ENCODE data around the gene MRTFB.

MRTFB gene

DNA sequence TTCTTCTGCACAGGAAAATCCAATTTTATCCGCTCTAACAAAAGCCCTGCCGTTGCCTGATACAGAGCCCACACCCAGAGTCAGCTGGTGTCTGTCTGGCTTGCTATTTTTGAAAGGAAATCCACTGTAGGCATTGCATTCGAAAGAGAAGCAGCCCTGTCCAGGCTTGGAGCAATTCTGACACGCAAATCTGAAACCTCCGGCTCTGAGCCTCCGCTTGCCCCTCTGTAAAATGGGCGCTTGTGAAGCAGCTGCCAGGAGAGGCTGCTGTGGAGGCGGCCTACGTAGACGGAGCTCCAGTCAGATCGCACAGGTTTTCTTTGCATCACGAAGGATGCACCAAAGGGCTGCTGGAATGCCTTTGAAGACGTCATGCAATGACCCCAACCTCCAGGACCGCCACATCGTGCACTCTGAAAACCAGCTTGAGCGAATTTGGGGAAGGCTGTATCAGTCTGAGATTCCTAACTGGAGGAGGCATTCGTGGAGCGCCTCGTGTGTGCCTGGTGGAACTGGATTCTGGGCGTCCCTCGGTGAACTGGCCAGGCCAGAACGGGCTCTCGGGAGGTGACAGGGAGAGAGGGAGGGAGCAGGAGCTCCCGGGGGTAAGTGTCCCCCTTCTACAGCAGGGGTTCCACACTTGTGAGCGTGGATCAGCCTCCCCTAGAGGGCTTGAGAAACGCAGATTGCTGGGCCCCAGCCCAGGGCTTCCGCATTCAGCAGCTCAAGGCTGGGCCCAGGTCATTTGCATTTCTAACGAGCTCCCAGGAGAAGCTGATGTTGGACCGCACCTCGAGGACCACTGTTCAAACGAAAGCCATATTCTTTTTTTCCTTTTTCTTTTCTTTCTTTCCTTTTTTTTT lies 215.5 kb downstream of the MRTFB start:
- ChIA-PET POLR2A (interaction anchor here (0.9 to 1.5 kb wide), 5 partner anchors 15 to 171 kb away, joined by 3 to 7 read pairs (median 3); no protein-coding TSS in a partner anchor), CTCF (interaction anchor here (0.6 to 3.6 kb wide), 10 partner anchors 8 to 367 kb away, joined by 3 to 26 read pairs (median 6); partner anchors contain the start of gene ERCC4)
- H3K4me3 ChIP-seq (ENCODE audit: low read depth, low read length), result peak overlapping the region; percentile 47
- no peak for TF ChIP-seq CTCF (IDR thresholded peaks at IDR 0.05; ENCODE audit: insufficient read depth, low read length, missing control alignments)
- DNase-seq (ENCODE audit: low read depth, low spot score), result no peak

GRCh38 chr16:14289692-14290340 lies 218.7 kb downstream of the MRTFB start:
- ChIA-PET POLR2A (no interaction called here), CTCF (interaction anchor here (1.3 to 1.7 kb wide), 2 partner anchors 12 to 370 kb away, joined by 3 read pairs; partner anchors contain the start of gene ERCC4)
- DNase-seq (ENCODE audit: low read depth, low spot score), result no peak
- peak; percentile 31 for TF ChIP-seq CTCF (IDR thresholded peaks at IDR 0.05; ENCODE audit: insufficient read depth, low read length, missing control alignments)
- H3K4me3 ChIP-seq (ENCODE audit: low read depth, low read length), result no peak overlapping the region

DNA sequence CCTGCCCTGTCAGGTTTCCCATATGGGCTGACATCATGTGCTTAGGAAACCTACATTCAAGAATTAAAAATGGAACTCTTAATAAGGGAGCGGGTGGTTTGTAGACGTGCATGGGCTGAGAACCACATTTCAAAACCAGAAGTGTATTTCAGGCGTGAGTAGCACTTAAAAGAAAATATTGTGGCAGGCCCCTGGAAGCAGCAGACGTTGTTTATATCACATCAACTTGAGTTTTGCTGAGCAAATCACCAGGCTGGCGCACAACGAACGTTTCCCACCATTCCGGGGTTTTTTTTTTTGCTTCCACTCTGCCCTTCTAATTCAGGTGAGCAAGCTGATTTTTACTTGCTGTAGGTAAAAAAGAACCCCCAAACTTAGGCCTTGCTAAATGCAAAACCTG lies 220.2 kb downstream of the MRTFB start:
- no peak for TF ChIP-seq CTCF (IDR thresholded peaks at IDR 0.05; ENCODE audit: insufficient read depth, low read length, missing control alignments)
- POLR2A ChIA-PET, result no interaction called here
- DNase-seq (ENCODE audit: low read depth, low spot score), result no peak
- CTCF ChIA-PET, result no interaction called here
- H3K4me3 ChIP-seq (ENCODE audit: low read depth, low read length), result no peak overlapping the region

DNA sequence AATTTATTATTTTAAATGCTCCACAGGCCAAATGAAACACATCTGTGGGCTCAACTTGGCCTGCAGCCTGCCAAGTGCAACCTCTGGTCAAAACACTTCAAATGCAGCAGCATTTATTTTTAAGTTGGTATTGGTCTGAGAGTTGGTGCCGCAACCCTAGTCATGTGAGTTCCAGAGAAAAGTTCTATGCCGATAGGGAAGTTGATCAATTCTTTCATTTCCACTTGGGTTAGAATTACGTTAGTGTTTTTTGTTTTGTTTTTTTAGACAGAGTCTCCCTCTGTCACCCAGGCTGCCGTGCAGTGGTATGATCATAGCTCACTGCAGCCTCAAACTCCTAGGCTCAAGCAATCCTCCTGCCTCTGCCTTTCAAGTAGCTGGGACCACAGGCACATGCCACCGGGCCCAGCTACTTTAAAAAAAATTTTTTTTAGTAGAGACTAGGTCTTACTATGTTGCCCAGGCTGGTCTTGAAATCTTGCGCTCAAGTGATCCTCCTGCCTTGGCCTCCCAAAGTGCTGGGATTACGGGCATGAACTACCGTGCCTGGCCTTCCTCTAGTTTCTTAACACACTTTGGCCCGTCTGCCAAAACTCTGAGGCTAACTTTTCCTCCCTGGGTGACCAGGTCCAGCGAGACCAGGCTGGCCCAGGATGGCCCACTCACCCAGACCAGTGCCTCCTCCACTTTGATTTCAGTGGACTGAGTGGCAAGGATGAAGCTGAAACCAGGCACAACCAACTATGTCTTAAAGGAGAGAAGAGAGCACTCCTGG lies 221.1 kb downstream of the MRTFB start:
- DNase-seq (ENCODE audit: low read depth, low spot score), result no peak
- TF ChIP-seq CTCF (IDR thresholded peaks at IDR 0.05; ENCODE audit: insufficient read depth, low read length, missing control alignments), result no peak
- ChIA-PET CTCF (interaction anchor here (1.0 to 1.8 kb wide), 2 partner anchors 43 to 236 kb away, joined by 3 to 4 read pairs; no protein-coding TSS in a partner anchor), POLR2A (no interaction called here)
- H3K4me3 ChIP-seq (ENCODE audit: low read depth, low read length), result no peak overlapping the region

DNA sequence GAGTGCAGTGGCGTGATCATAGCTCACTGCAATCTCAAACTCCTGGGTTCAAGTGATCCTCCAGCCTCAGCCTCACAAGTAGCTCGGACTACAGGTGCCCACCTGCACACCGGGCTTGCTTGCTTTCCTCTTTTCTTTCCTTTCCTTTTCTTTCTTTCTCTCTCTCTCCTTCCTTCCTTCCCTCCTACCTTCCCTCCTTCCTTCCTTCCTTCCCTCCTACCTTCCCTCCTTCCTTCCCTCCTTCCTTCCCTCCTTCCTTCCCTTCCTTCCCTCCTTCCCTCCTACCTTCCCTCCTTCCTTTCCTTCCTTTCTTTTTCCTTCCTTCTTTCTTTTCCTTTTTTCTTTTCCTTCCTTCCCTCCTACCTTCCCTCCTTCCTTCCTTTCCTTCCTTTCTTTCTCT lies 225.5 kb downstream of the MRTFB start:
- H3K4me3 ChIP-seq (ENCODE audit: low read depth, low read length), result no peak overlapping the region
- TF ChIP-seq CTCF (IDR thresholded peaks at IDR 0.05; ENCODE audit: insufficient read depth, low read length, missing control alignments), result no peak
- ChIA-PET CTCF (no interaction called here), POLR2A (no interaction called here)
- DNase-seq (ENCODE audit: low read depth, low spot score), result no peak
